Measurements from ENCODE around the gene PGLYRP2.
A peak's percentile ranks its signal among the peaks of the same experiment; 100 is the strongest.

PGLYRP2 gene

DNA sequence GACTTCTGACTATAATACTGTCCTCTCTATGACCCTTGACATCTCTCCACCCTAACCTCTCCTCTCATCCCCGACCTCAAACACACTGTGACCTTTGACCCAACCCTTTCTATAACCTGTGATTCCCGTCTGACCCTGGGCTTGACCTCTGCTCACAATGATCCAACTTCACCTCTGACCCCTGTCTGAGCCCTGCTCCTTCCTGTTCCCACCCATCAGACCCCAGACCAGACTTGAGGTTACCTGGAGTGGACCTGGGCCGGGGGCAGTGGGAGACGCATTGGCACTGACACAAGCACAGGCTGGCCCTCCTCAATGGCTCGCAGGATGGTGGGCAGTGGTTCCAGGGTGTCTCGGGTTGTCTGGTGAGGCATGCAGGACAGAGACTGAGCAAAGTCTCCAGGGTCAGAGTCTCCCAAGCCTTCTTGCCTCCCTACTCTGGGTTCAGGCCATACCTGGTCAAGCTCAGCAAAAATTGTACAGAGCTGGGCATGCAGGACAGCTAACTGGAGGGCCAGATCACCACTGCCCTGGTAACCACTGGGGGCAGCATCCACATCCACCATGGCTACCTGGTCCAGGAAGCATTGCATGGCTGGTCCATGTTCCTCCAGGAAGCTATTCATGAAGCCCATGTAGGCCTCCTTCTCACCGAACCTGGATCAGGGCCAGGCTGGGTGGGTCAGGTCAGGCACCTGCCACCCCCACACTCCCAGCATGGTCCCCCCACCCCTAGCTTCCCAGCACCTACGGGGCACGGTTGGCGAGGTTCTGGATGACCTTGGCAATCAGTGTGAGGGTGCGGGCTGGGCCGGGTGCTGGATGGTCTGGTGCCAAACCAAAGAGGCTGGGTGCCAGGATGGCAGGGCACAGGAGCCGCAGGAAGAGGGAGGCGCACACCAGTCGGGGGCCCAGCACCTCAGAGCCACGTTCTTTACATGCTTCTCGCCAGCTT is 25.1 kb downstream of the PGLYRP2 start:
- no peak for DNase-seq

- DNase-seq, result no peak
These were observed 26.2 kb downstream of the PGLYRP2 start for GRCh38 chr19:15453091-15453578.

GRCh38 chr19:15452111-15453047 is 26.9 kb downstream of the PGLYRP2 start:
- DNase-seq, result peak; percentile 92

- DNase-seq, result no peak
These were observed 28.8 kb downstream of the PGLYRP2 start for GRCh38 chr19:15450528-15450890.

DNA sequence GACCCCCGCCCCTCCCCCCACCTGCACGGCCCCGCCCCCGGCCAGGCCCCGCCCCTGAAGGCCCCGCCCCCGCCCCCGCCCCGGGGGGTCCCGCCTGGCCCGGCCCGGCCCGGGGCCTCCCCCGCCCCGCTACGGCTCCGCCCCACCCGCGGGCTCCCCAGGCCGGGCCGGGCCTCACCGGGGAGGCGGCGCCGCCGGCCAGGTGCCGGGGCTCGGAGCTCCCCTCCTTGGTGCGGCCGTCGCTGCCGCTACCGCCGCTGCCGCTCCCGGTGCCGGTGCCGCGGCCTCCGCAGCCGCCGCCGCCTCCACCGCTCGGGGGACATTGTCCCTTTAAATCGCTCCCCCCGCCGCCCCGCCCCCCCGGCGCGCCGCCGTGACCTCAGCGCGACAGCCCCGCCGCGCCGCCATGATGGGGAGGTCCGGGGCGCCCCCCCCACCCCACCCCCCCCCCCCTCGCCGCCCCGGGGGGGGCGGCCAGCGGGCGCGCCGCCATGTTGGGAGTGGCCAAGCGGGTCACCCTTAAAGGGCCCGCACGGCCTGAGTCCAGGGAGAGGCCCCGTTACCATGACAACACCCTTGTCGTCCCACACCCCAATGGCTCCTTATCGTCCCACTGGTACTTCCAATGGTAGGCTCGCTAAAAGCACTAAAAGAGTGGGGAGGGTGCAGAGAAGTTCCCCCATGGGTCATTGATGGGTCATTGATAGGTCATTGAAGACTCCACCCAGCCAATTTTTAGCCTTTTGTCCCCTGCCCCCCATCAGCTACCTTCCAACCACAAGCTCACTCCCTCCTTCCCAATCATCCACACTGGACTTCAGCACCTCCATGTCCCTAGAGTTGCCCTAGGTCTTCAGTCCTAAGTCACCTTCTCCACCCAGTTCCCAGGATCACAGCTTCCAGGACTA is 29.4 kb downstream of the PGLYRP2 start, which contains the start of gene WIZ:
Gene WIZ, minus strand, starts transcription at position 337 of the 908 bp plus-strand sequence. CDS start 1,649 bp downstream, outside the sequence.
- DNase-seq, result peak; percentile 77

DNA sequence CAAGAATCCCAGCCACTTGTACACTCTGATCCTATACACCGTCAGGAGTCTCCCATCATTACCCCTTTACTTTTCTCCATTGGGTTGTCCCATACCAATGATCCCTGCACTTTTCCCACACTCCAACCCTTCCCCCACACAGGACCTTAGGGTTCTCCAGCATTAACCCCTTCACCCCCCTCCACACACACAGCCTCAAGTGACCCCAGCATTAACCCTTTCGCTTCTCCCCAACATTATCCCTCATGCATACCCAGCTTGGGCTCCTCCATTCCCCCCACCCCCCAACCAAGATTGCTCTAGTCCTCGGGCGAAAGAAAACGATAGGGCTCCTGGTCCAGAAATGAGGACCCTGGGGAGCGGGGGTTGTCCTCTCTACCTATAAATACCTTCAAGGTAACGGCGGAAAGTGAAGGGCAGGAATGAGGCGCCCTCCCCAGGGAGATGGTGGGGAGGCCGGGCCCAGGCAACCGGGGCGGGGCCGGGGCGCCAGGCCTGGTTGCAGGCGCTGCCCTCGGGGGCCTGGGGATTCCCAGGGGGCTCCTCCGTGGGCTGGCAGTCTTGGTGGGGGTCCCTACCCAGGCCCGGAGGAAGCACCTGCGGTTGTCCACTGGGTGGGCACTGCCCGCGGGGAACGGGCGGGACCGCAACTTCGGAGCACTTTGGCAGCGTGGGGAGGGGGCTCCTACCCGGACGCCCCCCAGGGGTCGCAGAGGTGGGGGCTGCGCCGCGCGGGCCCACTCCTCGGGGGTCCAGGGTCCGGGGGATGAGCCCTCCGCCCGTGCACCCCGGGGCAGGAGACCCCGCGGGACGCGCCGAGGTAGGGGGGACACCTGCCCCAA is 30.3 kb downstream of the PGLYRP2 start:
- DNase-seq, result peak; percentile 57

- peak; percentile 52 for DNase-seq
These were observed 31.1 kb downstream of the PGLYRP2 start for GRCh38 chr19:15448044-15448777.

DNA sequence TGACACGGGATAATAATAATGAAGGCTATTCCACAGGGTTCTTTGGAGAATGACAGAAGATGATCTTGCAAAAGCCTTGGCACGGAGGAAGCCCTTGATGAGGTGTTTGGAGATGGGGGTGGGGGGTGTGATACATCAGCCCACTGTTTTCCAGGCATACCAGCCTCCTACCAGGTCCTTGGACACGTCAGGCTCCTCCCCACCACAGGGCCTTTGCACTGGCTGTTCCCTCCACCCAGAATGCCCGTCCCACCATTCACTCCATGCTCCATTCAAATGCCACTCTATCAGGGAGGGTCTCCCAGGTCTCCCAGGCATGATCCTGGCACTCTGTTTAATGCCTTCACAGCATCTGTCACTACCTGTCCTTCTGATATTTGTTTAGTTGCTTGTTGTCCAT is 32.2 kb downstream of the PGLYRP2 start:
- no peak for DNase-seq

GRCh38 chr19:15445807-15446376 is 33.4 kb downstream of the PGLYRP2 start:
- no peak for DNase-seq

DNA sequence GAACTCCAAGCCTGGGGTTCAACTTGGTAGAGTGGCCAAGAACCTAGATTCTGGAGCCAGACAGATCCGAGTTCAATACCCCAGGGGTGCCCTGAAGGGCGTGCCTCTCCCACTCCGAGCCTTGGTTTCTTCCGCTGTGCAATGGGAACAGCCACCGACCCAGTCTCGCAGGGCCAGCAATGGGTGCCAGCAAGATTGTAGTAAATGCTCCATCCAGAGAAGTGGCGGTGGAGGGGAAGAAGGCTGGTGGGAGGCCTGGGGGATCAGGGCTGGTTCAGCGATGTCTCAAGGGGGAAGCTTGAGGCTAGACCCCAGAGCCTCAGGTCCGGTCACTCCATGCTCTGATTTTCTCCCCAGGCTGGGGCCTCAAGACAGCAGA is 34.1 kb downstream of the PGLYRP2 start:
- DNase-seq, result no peak

GRCh38 chr19:15444505-15445226 is 34.6 kb downstream of the PGLYRP2 start:
- DNase-seq, result no peak

- no peak for DNase-seq
These were observed 35.5 kb downstream of the PGLYRP2 start for GRCh38 chr19:15443838-15444237.

DNA sequence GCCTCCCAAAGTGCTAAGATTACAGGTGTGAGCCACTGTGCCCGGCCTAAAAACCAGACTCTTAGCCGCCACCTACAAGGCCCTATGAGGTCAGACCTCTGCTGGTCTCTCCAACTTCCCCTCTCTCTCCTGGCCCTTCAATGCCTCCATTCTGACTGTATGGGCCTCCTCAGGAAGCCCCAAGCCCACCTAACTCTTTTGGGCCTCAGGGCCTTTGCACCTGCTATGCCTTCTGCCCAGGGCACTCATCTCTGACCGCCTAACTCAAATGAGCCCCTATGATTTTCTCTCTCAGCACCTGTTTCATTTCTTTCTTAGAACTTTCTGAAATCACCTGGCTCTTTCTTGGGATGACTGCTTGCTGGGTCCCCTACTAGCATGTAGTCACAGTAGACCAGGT is 36.0 kb downstream of the PGLYRP2 start:
- DNase-seq, result no peak

DNA sequence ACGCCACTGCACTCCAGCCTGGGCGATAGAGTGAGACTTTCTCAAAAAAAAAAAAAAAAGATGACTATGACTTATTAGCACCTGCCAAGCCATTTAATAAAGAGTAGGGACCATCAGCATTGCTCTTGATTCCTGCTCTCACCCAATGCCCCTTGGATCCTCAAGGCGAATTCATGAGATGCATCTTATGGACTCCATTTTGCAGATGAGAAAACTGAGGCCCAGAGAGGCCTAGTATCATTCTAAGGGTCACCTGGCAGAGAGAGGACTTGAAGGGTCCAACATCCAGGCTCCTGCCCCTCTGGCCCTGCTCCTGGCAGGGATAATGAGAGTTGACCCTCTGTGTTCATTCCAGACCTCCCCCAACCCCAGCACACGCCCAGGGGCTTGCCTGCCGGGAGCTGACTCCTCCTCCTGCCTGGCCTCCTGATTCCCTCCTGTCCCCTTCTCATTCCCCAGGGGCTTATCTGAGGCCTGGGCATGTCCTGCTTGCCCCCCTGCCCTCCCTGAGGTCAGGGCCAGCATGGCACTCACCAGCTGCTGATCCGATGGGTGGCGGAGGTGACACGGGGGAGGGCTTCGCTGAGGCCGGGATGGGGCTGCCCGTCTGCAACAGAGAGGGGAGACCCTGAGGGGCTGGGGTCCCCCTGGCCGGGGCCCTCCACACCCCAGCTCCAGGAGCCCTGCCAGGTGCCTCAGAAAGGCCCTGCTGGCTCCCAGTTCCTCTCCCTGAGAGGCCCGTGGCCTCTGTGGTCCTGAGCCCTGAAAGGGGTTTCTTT is 37.0 kb downstream of the PGLYRP2 start:
- no peak for DNase-seq

GRCh38 chr19:15441317-15441716 is 38.0 kb downstream of the PGLYRP2 start:
- no peak for DNase-seq

DNA sequence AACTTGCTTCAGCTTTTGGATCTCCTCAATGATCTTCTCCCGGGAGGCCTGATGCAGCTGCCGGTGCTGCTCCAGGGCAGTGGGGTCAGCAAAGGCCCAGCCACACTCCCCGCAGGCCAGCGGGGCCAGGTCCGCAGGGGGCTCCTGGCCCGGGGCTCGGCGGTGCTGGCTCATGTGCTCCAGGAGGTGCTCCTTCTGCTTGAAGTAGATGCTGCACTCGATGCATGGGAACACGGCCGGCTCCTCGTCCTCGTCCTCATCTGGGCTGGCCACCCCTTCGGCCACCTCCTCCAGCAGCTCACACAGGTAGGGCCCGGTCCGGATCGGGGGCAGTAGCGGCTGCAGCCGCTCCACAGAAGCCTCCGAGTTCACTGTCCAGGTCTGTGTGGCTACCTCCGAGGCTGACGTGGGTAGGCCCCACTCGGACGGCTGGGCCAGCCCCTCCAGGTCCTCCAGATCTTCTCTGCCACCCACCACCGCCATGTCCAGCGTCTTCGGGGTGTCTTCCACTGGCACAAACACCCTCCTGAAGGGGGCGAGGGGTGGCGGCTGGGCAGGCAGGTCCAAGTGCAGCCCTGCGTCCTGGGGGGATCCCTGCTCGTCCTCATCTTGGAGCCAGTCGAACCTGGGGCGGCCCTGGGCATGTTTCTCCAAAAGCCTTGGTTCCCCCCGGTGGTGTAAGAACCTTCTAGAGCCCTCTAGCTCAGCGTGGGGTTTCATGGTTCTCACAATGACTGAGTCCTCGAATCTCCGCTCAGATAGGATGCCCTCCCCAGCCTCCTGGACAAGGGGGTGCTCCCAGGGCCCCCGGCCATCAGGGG is 39.3 kb downstream of the PGLYRP2 start:
- no peak for DNase-seq

DNA sequence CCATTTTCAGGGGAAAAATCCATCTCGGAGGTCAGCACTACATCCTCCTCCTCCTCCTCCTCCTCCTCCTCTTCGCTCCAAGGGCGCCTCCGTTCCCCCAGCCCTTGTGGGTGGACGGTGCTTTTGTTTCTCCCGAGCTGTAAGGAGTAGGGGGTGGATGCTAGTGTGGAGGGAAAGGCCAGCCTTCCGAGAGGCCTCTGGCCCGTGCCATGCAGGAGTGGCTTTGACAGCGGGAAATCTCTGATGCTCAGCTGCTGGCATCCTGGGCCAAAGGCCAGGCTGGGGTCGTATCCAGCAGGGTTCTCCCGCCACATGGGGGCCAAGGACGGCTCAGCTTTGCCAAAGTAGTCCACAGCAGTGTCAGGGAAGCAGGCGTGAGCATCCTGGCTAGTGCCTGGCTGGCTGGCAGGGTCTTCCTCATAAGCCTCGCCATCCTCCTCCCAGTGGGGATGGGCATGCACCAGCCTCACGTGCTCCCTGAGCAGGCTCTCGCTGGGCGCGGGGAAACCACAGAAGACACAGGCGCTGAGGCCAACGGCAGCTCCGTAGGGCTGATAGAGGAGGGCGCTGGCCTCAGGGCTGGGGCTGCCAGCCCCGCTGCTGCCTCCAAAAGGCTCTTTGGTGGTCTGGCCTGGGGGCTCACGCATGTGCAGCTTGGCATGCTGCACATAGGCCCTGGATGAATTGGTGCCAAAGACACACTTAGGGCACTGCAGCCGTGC is 40.1 kb downstream of the PGLYRP2 start:
- no peak for DNase-seq

Measured in NCI-H82 (cell line).